Endothelial cell of umbilical vein (primary cell): ENCODE data around the gene NEU1. TPM values are rescaled to one million over a fixed set of nuclear protein-coding genes. Genes with fewer than 3 reads are reported as not detected.

Experiments used
- BruUV-seq: library from RNA; stranded (reverse); fragments of 400-500 nt; replicated peaks from 2 replicates; lab custom pipeline; 2021; lab: Mats Ljungman, UMichigan
- CTCF ChIA-PET: fragments of 300-600, 350-600 bp; sonication (Branson Sonifier 250); formaldehyde crosslinking; loops from one replicate; lab custom pipeline; 2021; ENCODE audit warnings: antibody characterized with exemption, inconsistent platforms; lab: Charles Lee
- POLR2A ChIA-PET: fragments of 300-600, 350-600 bp; sonication (Branson Sonifier 250); formaldehyde crosslinking; loops from one replicate; lab custom pipeline; 2021; ENCODE audit warnings: antibody characterized with exemption, inconsistent platforms; lab: Charles Lee
- DNase-seq: peaks from one replicate; pipeline ENCODE4 v3.0.0-alpha.2; 2011; ENCODE audit warnings: low read depth, low spot score
- FAIRE-seq: peaks from 2 replicates; lab custom pipeline; 2011; peaks lifted over from hg19 to GRCh38; lab: Jason Lieb, UNC
- H2AFZ ChIP-seq: 2 replicates; pipeline ENCODE4 v1.6.0; 2012; ENCODE audit warnings: low read depth, low read length, control low read depth, inconsistent platforms
- H3K27ac ChIP-seq: 2 replicates; pipeline ENCODE4 v1.5.1; 2011; ENCODE audit warnings: low read depth, mild to moderate bottlenecking, control low read depth, low read length, moderate library complexity; ENCODE audit not compliant: insufficient read depth
- H3K27me3 ChIP-seq, 2 experiments: 2 replicates each; pipeline versions ENCODE4 v1.6.0 to v1.6.1; 2011; ENCODE audit warnings: low read length in 2 of 2, mixed read lengths in 1 of 2; ENCODE audit not compliant: control insufficient read depth in 2 of 2, insufficient read depth in 2 of 2
- H3K36me3 ChIP-seq, 2 experiments: 2 replicates in 1 of 2; 3 replicates in 1 of 2; pipeline ENCODE4 v1.5.1; 2011; ENCODE audit warnings: low read length in 2 of 2, mild to moderate bottlenecking in 1 of 2, moderate library complexity in 1 of 2; ENCODE audit not compliant: control insufficient read depth in 2 of 2, insufficient read depth in 2 of 2; ENCODE audit errors: extremely low read depth in 1 of 2
- H3K4me1 ChIP-seq: 3 replicates; pipeline ENCODE4 v1.5.1; 2011; ENCODE audit warnings: mild to moderate bottlenecking, low read length; ENCODE audit not compliant: control insufficient read depth, insufficient read depth; ENCODE audit errors: extremely low read depth
- H3K4me2 ChIP-seq: 2 replicates; pipeline ENCODE4 v1.6.1; 2011; ENCODE audit warnings: low read length, control low read depth, mixed read lengths; ENCODE audit not compliant: insufficient read depth
- H3K4me3 ChIP-seq, 3 experiments: fragments of 200-600 bp in 1 of 3; sonication (generic), shearing (Covaris generic) in 1 of 3; replicated peaks in 1 of 3; 2 replicates each; pipeline ENCODE4 v1.5.1; 2011 to 2016; ENCODE audit warnings: control low read depth in 3 of 3, low read length in 3 of 3, mild to moderate bottlenecking in 2 of 3, inconsistent platforms in 1 of 3, low read depth in 1 of 3, moderate library complexity in 1 of 3; ENCODE audit not compliant: insufficient read depth in 1 of 3
- H3K79me2 ChIP-seq: 2 replicates; pipeline ENCODE4 v1.6.0; 2012; ENCODE audit warnings: low read length, inconsistent platforms; ENCODE audit not compliant: control insufficient read depth, insufficient read depth
- H3K9ac ChIP-seq: replicated peaks from 2 replicates; pipeline ENCODE3; 2011; ENCODE audit warnings: low read length, control low read depth; ENCODE audit not compliant: insufficient read depth; ENCODE audit errors: extremely low read depth
- H3K9me1 ChIP-seq: replicated peaks from 3 replicates; pipeline ENCODE4 v1.6.0; 2011; ENCODE audit warnings: mild to moderate bottlenecking, low read length; ENCODE audit not compliant: control insufficient read depth, insufficient read depth; ENCODE audit errors: extremely low read depth
- H3K9me3 ChIP-seq: replicated peaks from 2 replicates; pipeline ENCODE4 v1.5.1; 2012; ENCODE audit warnings: low read length, inconsistent platforms; ENCODE audit not compliant: control insufficient read depth, insufficient read depth
- H4K20me1 ChIP-seq: replicated peaks from 2 replicates; pipeline ENCODE3; 2011; ENCODE audit warnings: mild to moderate bottlenecking, low read length; ENCODE audit not compliant: control insufficient read depth, insufficient read depth; ENCODE audit errors: extremely low read depth
- CTCF ChIP-seq, 2 donors: IDR thresholded peaks; 1 replicate in 1 of 2; 2 replicates in 1 of 2; pipeline ENCODE4 v1.5.1; 2011; ENCODE audit warnings: low read length in 2 of 2, mild to moderate bottlenecking in 2 of 2, moderate library complexity in 2 of 2, control low read depth in 1 of 2, inconsistent platforms in 1 of 2, low read depth in 1 of 2; ENCODE audit not compliant: insufficient read depth in 1 of 2; ENCODE audit errors: extremely low read depth in 1 of 2
- EZH2 ChIP-seq: IDR thresholded peaks from 2 replicates; pipeline ENCODE4 v1.6.1; 2012; ENCODE audit warnings: borderline replicate concordance, low read depth, mild to moderate bottlenecking, moderate library complexity, low read length, inconsistent platforms; ENCODE audit not compliant: severe bottlenecking
- FOS ChIP-seq: IDR thresholded peaks from 2 replicates; pipeline ENCODE4 v1.6.1; 2011; ENCODE audit warnings: mild to moderate bottlenecking, low read length, moderate library complexity, borderline replicate concordance; ENCODE audit not compliant: insufficient read depth
- JUN ChIP-seq: IDR thresholded peaks from 2 replicates; pipeline ENCODE4 v1.6.1; 2011; ENCODE audit warnings: borderline replicate concordance, low read depth; ENCODE audit not compliant: insufficient read length, insufficient read depth
- MAX ChIP-seq: IDR thresholded peaks from 2 replicates; pipeline ENCODE4 v1.6.1; 2011; ENCODE audit not compliant: insufficient read depth, insufficient read length
- MYC ChIP-seq: IDR thresholded peaks from one replicate; pipeline ENCODE4 v1.6.1; 2011; ENCODE audit warnings: mild to moderate bottlenecking, low read depth, low read length
- POLR2A ChIP-seq: IDR thresholded peaks from 2 replicates; pipeline ENCODE4 v1.6.1; 2012; ENCODE audit warnings: low read depth, mild to moderate bottlenecking, control low read depth, low read length
- POLR2AphosphoS5 ChIP-seq: IDR thresholded peaks from 2 replicates; pipeline ENCODE4 v1.6.1; 2012; ENCODE audit warnings: low read depth, mild to moderate bottlenecking, control low read depth, low read length, moderate library complexity; ENCODE audit not compliant: insufficient read depth
- dilution Hi-C: fragments of 300-500 bp; cut with MboI; formaldehyde crosslinking; loops from one replicate; pipeline ENCODE4 v1.15.0; 2019; ENCODE audit warnings: low sequenced_read_pairs; ENCODE audit not compliant: extremely low pct_ligation_motif_present
- intact Hi-C: fragments of 100-400 bp; cut with micrococcal nuclease; formaldehyde crosslinking; loops from one replicate; pipeline ENCODE4 v1.10.0; 2022
- polyA plus RNA-seq, 4 experiments: library from polyadenylated mRNA; depleted of rRNA in 3 of 4; stranded (reverse) in 3 of 4; unstranded in 1 of 4; fragments of >200 nt; gene quantifications; 2 replicates each; pipeline versions ENCODE4 v1.2.1 to v1.2.3, GENCODE V29; 2011 to 2012; ENCODE audit warnings: missing spikeins in 1 of 4
- total RNA-seq: library from RNA; stranded (reverse); gene quantifications from 2 replicates; pipeline ENCODE4 v1.2.3, GENCODE V29; 2021

The NEU1 gene
- total and polyA plus RNA-seq, 2 donors (not counting 3 experiments of a cell fraction or from before 2014, with no cell fraction given) = 62.8 to 111 TPM

DNA sequence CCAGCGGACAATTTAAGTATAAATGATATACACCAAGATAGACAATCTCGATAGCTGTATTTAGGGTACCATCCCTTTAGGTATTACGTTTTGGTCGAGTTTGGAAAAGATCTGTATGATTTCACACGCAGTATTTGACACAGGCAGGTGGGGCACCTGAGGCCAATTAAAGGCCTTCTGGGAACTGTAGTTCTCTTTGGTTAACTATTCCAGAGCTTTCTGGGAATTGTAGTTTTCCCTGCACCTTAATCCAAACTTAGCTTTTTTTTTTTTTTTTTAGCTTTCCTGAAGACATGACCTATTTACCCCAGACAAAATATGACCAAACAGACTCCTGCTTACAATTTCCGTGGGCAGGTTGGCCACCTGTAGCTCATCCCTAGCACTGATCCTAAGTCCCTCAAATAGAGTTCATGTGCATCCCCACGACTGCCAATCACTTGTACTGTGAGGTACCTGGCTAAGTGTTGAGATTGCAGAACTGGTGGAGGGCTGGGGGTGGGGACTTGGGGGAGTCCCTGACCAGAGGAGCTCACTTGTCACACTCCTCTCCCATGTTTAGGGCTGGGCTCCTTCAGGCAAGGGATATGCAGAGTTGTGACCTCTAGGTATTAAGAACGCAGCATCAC, 35.9 kb upstream of the NEU1 start:
- no peak for TF ChIP-seq POLR2AphosphoS5
- TF ChIP-seq MAX = no peak
- TF ChIP-seq FOS = no peak
- no peak for TF ChIP-seq JUN
- no peak for TF ChIP-seq MYC
- TF ChIP-seq EZH2 = no peak
- TF ChIP-seq POLR2A = no peak
- no peak for TF ChIP-seq CTCF (IDR thresholded peaks at IDR 0.05; ENCODE audit: extremely low read depth in 1 of 2, insufficient read depth in 1 of 2, low read depth in 1 of 2, low read length in 2 of 2)
- Histone ChIP-seq H3K36me3 (peaks cover 0 to 4% of the 10 kb centered on the region in 2 experiments), H3K79me2 (no peaks in the 10 kb centered on the region), H3K9me3 (no peaks in the 10 kb centered on the region), H3K9ac (peak overlapping the region; percentile 71), H3K4me2 (peak overlapping the region; percentile 97), H3K4me3 (peak overlapping the region; percentile 49 to 75 (median 69)), H4K20me1 (no peaks in the 10 kb centered on the region), H3K27me3 (no peaks in the 10 kb centered on the region), H2AFZ (peak overlapping the region; percentile 78), H3K9me1 (no peaks in the 10 kb centered on the region), H3K27ac (no peak overlapping the region), H3K4me1 (peaks cover 12% of the 10 kb centered on the region)
- no peak for DNase-seq
- FAIRE-seq = peak; percentile 76
- dilution Hi-C loops (no loop called here), intact Hi-C loops (loop anchor here (5.0 kb wide), 1 partner anchor 66 kb away; no protein-coding TSS in a partner anchor)
- CTCF ChIA-PET = interaction anchor here (0.7 to 2.4 kb wide), 6 partner anchors 10 to 940 kb away, joined by 3 to 31 read pairs (median 4); partner anchors contain the start of genes NELFE, NEU1, SKIC2 and TAP2
- no TSS peak for BruUV-seq
- POLR2A ChIA-PET = interaction anchor here (0.5 to 1.9 kb wide), 4 partner anchors 36 to 287 kb away, joined by 3 to 7 read pairs (median 4); partner anchors contain the start of genes HSPA1B, MSH5 and NEU1
